HG03439 (cell line): ENCODE measurements around the gene RASSF8.
"Not testable (repeated sequence)": the region's sequence is repeated elsewhere in the genome, so short reads cannot be mapped to it uniquely, and the experiment has no call there.

Experiments
- ATAC-seq: cut with Tn5 transposase; IDR thresholded peaks from one replicate; pipeline ENCODE4 v1.9.1; 2021; ENCODE audit warnings: mild to moderate bottlenecking, moderate library complexity; ENCODE audit not compliant: unreplicated experiment

The RASSF8 gene

GRCh38 chr12:26055087-26055486, 96.6 kb downstream of the RASSF8 start:
- ATAC-seq = no peak

GRCh38 chr12:26056335-26056734, 97.9 kb downstream of the RASSF8 start:
- no peak for ATAC-seq

DNA sequence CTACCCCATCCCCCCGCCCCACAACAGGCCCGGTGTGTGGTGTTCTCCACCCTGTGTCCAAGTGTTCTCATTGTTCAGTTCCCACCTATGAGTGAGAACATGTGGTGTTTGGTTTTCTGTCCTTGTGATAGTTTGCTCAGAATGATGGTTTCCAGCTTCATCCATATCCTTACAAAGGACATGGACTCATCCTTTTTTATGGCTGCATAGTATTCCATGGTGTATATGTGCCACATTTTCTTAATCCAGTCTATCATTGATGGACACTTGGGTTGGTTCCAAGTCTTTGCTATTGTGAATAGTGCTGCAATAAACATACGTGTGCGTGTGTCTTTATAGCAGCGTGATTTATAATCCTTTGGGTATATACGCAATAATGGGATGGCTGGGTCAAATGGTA, 98.8 kb downstream of the RASSF8 start:
- not testable (repeated sequence) for ATAC-seq

DNA sequence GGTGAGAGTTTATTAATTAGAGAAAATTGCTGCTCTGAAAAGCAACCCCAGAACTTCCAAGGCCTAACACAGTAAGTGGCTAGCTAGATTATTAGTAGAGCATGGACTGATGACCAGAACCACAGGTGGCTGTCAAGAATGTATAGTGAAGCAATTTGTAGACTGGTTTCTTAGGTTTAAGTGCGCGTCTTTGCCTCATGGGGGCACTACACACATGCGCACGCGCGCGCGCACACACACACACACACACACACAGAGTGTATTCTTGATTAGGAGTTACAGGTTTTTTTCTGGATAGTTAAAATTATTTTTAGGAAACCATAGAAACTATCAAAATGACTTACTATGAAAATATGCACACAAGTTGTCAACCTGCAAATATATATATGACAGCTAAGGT, 99.8 kb downstream of the RASSF8 start:
- ATAC-seq = no peak

- ATAC-seq = no peak
These were observed 100.3 kb downstream of the RASSF8 start for GRCh38 chr12:26058818-26059217.

GRCh38 chr12:26062006-26062405, 103.5 kb downstream of the RASSF8 start:
- ATAC-seq = no peak

- ATAC-seq = no peak
These were observed 104.1 kb downstream of the RASSF8 start for GRCh38 chr12:26062566-26062965.

DNA sequence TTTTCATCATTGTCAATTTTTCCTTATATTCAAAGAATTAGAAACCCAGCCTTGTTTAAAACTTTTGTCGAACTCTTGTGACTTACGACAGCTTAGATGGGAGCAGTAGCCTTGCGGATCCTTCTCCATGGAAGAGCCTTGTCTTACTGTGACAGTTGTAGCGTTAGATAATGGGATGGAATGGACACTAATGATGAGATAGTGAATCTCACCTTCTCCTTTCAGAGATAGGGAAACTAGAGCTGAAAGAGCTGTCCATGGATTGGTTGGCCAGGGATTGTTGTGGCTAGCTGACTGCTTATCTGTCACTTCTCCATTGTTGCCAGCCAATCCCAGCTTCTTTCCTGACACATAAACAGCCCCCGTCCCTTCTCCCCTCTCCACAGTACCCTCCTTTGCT, 107.0 kb downstream of the RASSF8 start:
- no peak for ATAC-seq

GRCh38 chr12:26068503-26068902, 110.0 kb downstream of the RASSF8 start:
- no peak for ATAC-seq

DNA sequence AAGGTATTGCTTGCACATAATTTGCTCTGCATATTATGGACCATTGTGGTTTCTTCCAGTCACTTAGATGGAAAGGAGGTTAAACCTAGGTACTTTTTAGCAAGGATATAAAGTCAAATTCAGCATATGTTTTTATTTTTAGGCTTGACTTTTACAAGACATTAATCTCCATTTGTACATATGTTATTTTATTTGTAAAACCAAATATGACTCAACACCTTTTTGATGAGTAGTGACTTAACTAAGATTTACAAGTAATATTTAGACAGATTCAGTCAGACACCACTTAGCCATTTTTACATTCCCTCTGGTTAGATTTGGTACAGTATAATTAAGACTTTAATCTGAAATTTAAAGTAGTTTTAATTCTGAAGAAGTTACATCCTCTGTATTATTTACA, 111.3 kb downstream of the RASSF8 start:
- no peak for ATAC-seq

- ATAC-seq = no peak
These were observed 119.6 kb downstream of the RASSF8 start for GRCh38 chr12:26077915-26078702.

GRCh38 chr12:26080911-26081310, 122.4 kb downstream of the RASSF8 start:
- no peak for ATAC-seq

DNA sequence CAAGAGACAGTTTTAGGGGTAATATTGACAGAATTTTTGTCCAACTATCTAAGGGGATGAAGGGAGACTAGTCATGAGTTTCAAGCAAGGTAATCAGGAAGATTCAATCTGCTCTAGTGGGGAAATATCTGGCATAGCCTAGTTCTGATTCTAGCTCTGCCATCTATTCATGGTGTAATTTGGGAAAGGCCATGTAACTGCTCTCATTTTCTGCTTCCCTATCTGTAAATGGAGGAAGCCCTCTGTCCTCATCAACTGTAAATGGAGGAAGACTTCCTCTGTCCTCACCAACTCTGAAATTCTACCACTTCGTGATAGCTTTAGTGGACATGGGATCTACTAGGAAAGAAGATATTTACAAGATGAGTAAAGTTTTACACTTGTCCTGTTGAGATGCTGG, 128.5 kb downstream of the RASSF8 start:
- ATAC-seq = no peak

GRCh38 chr12:26088998-26089397, 130.5 kb downstream of the RASSF8 start:
- peak; percentile 81 for ATAC-seq

DNA sequence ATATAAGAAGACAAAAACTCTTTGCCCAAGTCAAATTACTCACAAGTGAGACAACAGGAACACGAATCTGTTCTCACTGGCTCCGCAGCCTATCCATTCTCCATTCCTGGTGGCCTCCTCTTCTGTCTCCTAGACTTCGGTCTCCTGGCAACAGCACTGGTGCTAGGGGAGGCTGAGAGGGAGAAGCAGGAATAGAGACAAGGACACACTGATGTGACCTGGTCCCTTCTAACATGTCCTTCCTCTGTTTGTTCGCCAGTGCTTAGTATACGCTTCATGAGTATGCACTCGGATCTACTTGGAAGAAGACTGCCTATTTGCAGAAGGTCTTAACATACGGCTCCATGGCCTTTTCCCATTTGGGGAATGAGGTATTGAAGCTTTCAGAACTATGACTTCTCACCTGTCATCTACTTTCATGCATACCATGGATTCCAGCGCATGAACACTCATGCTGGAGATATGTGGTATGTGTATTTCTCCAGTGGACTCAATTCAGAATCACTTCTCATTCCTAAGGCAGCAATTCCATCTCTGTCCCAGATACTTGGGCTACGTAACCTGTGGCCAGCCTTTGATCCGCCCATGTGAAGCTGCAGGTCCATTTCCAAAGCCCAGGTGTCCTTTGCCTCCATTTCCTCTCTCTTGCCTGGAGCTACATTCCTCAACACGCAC, 132.5 kb downstream of the RASSF8 start:
- ATAC-seq = no peak

DNA sequence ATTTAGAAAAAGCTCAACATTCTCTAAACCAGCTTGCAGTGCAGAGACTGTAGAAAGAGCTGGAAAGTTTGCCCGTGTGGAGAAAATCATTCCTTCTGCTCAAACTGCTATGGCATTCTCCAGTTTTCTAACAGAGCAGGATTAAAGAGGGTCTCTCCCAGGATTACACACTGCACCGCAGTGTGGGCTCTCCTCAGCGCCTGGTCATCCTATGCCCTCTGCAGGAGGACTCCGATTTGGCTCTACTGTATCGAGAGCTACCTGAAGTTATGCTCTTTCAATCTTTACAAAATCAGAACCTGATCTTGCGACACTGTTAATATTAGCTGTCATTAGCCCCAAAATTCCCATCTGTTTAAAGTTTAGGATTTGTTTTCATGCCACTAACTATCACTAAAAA, 133.3 kb downstream of the RASSF8 start:
- no peak for ATAC-seq

DNA sequence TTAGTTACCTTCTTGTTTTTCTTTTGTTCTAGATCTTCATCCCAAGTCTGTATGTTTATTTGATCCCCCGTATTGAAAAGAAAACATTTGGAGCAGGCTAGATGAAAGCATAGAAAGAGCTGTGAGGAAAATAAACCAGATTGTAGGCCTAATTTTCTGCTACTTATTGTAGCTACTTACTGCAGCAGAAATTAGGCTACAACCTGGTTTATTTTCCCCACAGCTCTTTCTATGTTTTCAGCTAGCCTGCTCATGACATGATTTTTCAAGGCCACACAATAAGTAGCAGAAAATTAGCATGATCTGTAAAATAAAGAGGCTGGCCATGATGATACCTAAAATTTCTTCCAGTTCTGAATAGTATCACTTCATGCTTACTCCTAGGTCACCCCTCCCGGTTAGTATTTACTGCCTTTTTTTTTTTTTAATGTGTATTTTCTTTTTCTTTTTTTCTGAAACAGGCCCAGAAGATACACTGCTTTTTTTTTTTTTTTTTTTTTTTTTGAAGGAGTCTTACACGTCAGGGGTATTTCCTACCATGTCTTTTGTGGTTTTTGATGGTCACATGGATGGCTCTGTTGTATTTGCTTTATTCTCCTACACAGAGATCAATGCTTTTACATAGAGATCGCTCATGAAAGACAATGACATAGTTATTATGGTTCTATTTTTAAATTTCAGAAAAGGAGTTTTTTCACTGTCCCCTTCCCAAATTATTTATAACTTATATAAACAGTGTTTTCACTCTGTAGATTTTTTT, 134.0 kb downstream of the RASSF8 start:
- no peak for ATAC-seq

DNA sequence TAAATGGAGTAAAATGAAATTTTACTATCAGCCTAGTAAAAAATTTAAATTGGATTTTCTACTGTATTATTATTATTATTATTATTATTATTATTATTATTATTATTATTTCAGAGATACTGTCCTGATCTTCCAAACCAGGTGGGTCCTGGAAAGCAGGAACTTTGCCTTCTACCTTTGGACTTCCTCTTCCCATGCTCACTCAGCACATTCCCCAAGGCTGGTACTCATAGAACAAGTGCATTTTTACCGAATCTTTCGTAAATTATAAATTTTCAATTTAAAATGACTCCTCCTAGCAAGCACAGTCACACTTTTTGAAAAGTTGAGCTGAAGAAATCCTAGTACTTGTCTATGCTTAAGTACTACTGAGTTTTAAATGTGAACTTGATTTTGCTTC, 136.7 kb downstream of the RASSF8 start:
- no peak for ATAC-seq

DNA sequence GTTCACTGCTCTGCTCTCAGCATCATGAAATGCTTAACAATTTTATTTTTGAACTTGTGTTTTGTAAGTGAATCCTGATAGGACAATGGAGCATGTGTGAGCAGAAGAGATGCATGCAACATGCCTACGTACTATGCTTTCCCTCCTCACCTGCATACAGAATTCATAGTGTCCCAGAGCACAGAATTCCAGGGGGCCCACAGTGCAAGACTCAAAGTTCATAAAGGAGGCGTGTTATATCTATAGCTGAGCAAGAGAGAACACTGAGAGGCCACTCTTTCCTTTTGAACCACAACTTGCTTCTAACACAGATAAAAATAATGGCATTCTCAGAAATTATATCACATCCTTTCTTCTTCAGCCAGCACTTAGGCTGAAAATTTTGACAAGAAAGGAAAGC, 137.6 kb downstream of the RASSF8 start:
- no peak for ATAC-seq

DNA sequence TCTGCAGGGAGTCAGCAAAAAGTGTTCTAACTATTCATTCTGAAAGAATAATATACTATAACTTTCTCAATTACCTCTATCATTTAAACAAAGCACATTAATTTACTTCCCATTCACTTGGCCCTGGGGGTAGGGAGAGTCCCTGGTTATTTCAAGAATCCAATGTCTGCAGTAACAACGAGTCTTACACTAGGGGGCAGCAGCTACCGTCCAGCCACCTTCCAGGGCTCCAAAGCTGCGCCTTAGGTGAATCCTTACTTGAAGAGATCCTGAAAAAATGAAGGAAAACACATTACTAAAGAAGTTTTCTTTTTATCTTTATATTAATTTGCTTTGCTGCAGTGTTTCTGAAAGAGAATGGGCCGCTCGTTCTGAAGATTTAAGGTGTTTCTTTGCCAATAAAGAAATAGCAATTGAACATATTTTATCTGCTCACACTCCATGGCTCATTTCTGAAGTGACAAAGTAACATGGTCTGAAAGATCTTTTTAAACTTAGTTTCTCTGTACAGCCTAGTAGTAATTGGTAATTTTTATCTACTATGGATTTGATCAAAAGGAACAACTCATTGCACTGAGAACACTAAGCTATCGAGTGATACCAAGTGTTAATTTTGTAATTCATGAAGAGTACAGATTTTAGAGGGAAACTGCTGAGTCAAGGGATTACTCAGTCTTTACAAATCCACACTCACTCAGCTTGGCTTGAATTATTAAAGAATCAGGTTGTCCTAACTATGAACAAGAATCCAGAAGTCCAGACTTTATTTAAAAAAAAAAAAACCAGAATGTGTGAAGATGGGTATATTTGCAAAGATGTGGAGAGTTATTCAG, 138.8 kb downstream of the RASSF8 start:
- peak; percentile 83 for ATAC-seq
